Neural cell (in vitro differentiated cells): ENCODE results near the gene PPP1R14B. TPM values are rescaled to one million over a fixed set of nuclear protein-coding genes. Genes with fewer than 3 reads are reported as not detected.

Experiments
- H2AFZ ChIP-seq: fragments of 200-600, 300-800 bp; sonication (generic), shearing (Covaris generic); 2 replicates; pipeline ENCODE4 v1.6.0; 2014; ENCODE audit warnings: low read depth, mild to moderate bottlenecking, antibody characterized with exemption, low read length, moderate library complexity
- H3F3A ChIP-seq: fragments of 200-600 bp; shearing (Covaris generic); 2 replicates; pipeline ENCODE4 v1.6.1; 2016; ENCODE audit warnings: mild to moderate bottlenecking, moderate library complexity, mixed read lengths, antibody characterized with exemption, low read length; ENCODE audit not compliant: insufficient read depth, poor library complexity, severe bottlenecking
- H3K27ac ChIP-seq: fragments of 200-600, 300-800 bp; sonication (generic), shearing (Covaris generic); 2 replicates; pipeline ENCODE4 v1.5.1; 2014; ENCODE audit warnings: mild to moderate bottlenecking, low read length, moderate library complexity
- H3K27me3 ChIP-seq: fragments of 300-800, 200-600 bp; sonication (generic), shearing (Covaris generic); 2 replicates; pipeline ENCODE4 v1.6.0; 2014; ENCODE audit warnings: mild to moderate bottlenecking, low read depth, low read length, moderate library complexity; ENCODE audit not compliant: insufficient read depth
- H3K36me3 ChIP-seq: fragments of 300-800, 200-600 bp; sonication (generic), shearing (Covaris generic); 2 replicates; pipeline ENCODE4 v1.5.1; 2014; ENCODE audit warnings: mild to moderate bottlenecking, antibody characterized with exemption, low read length, moderate library complexity; ENCODE audit not compliant: insufficient read depth
- H3K4me2 ChIP-seq: fragments of 300-800, 200-600 bp; sonication (generic), shearing (Covaris generic); 2 replicates; pipeline ENCODE4 v1.6.0; 2014; ENCODE audit warnings: mild to moderate bottlenecking, low read length
- H3K4me3 ChIP-seq: fragments of 300-800, 200-600 bp; sonication (generic), shearing (Covaris generic); 2 replicates; pipeline ENCODE4 v1.5.1; 2014; ENCODE audit warnings: mild to moderate bottlenecking, low read length, moderate library complexity
- H3K79me2 ChIP-seq: fragments of 200-600 bp; shearing (Covaris generic); replicated peaks from 2 replicates; pipeline ENCODE4 v1.6.0; 2014; ENCODE audit warnings: mild to moderate bottlenecking, low read length, moderate library complexity; ENCODE audit not compliant: insufficient read depth
- H3K9ac ChIP-seq: fragments of 300-800, 200-600 bp; sonication (generic), shearing (Covaris generic); 2 replicates; pipeline ENCODE4 v1.6.1; 2016; ENCODE audit warnings: mild to moderate bottlenecking, low read length, mixed read lengths
- H3K9me2 ChIP-seq: fragments of 200-600 bp; shearing (Covaris generic); 2 replicates; pipeline ENCODE4 v1.6.1; 2016; ENCODE audit warnings: mild to moderate bottlenecking, low read length, mixed read lengths; ENCODE audit not compliant: insufficient read depth
- H3K9me3 ChIP-seq: fragments of 200-600, 300-800 bp; sonication (generic), shearing (Covaris generic); 2 replicates; pipeline ENCODE4 v1.6.1; 2016; ENCODE audit warnings: mild to moderate bottlenecking, mixed run types, low read length, moderate library complexity, mixed read lengths
- H4K20me1 ChIP-seq: fragments of 200-600 bp; shearing (Covaris generic); 2 replicates; pipeline ENCODE4 v1.6.1; 2016; ENCODE audit warnings: mild to moderate bottlenecking, mixed run types; ENCODE audit not compliant: insufficient read depth
- CTCF ChIP-seq: fragments of 450-650 bp; IDR thresholded peaks from 2 replicates; pipeline ENCODE4 v1.5.1; 2014; ENCODE audit warnings: antibody characterized with exemption, mild to moderate bottlenecking, moderate library complexity; ENCODE audit not compliant: poor library complexity, severe bottlenecking
- EP300 ChIP-seq: fragments of 450-650 bp; conservative IDR thresholded peaks from 2 replicates; pipeline ENCODE4 v1.6.1; 2014; ENCODE audit warnings: antibody characterized with exemption, mild to moderate bottlenecking, moderate library complexity; ENCODE audit not compliant: poor library complexity, severe bottlenecking
- EZH2 ChIP-seq: fragments of 200-600, 300-800 bp; shearing (Covaris generic), sonication (generic); IDR thresholded peaks from 2 replicates; pipeline ENCODE4 v1.6.1; 2014; ENCODE audit warnings: antibody characterized with exemption, low read length, borderline replicate concordance, mild to moderate bottlenecking; ENCODE audit not compliant: insufficient read depth, poor library complexity, severe bottlenecking
- MXI1 ChIP-seq: fragments of 450-650 bp; conservative IDR thresholded peaks from 2 replicates; pipeline ENCODE4 v1.6.1; 2014; ENCODE audit warnings: antibody characterized with exemption, mild to moderate bottlenecking; ENCODE audit not compliant: poor library complexity, severe bottlenecking
- POLR2AphosphoS5 ChIP-seq: IDR thresholded peaks from 2 replicates; pipeline ENCODE4 v1.6.1; 2012
- REST ChIP-seq: IDR thresholded peaks from 2 replicates; pipeline ENCODE4 v1.6.1; 2012; ENCODE audit warnings: borderline replicate concordance
- SMC3 ChIP-seq: fragments of 450-650 bp; conservative IDR thresholded peaks from 2 replicates; pipeline ENCODE4 v1.6.1; 2014; ENCODE audit warnings: antibody characterized with exemption, mild to moderate bottlenecking, moderate library complexity; ENCODE audit not compliant: poor library complexity
- TAF1 ChIP-seq: IDR thresholded peaks from 2 replicates; pipeline ENCODE4 v1.6.1; 2012; ENCODE audit warnings: low read depth
- polyA plus RNA-seq: library from polyadenylated mRNA; depleted of rRNA; stranded (reverse); fragments of >200 nt; gene quantifications from 2 replicates; pipeline ENCODE4 v1.2.3, GENCODE V29; 2014

PPP1R14B gene
- polyA plus RNA-seq, 1 donor from 2014 or later, result 400 TPM

DNA sequence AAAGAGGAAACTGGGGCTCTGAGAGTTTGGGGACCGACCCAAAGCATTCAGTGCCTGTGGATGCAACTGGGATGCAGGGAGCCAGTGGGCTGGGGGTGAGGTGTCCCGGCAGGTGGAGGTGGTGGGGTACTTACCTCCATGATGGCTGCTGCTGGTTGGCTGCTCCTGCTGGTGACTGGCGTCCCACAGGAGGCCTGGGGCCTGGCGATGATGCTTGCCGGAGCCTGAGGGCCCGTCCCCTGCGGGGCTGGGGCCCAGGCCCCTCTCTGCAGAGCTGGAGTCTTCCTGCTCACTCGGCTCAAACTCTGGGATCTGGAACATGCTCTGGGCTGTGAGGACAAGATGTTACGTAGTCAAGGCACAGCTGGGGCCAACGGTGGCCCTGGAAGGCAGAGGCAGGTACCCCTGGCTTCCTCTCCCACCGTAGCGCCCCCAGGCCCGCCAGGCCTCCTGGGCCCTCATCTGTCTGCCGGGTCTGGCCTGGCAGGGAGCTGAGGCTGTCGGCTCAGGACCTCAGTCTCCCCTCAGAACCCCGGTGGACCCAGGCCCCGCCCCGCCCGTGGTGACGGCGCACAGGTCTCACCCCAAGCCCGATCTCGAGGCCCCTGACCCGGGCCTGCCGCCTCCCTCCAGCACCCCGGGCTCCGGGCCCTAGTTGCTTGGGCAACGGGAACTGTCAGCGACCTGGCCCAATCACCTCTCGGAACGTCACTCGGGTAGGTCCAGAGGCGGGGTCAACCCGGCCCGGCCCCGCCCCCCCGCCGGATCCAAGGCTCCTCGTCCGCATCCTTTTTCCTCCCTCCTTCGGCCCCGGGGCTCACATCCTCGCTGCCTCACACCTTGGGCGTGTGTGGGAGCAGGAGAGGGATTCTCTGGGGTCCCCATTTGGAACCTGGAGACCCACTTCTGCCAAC lies 37.6 kb upstream of the PPP1R14B start, which contains the start of gene BAD:
TSS of gene BAD (minus strand) at position 618 of the 914 bp plus-strand sequence. CDS start at position 321, 297 bp downstream.
- Histone ChIP-seq H4K20me1 (no peaks in the 10 kb centered on the region), H3F3A (no peaks in the 10 kb centered on the region), H3K79me2 (peaks cover 11% of the 10 kb centered on the region), H3K9me2 (no peaks in the 10 kb centered on the region), H3K27me3 (peaks cover 2% of the 10 kb centered on the region), H3K27ac (peak within 1 kb of the TSS; percentile 92), H3K4me3 (peak within 1 kb of the TSS; percentile 90), H3K9me3 (no peaks in the 10 kb centered on the region), H3K36me3 (no peaks in the 10 kb centered on the region), H3K9ac (peak within 1 kb of the TSS; percentile 93), H3K4me2 (peak within 1 kb of the TSS; percentile 97), H2AFZ (peak within 1 kb of the TSS; percentile 65)
- TF ChIP-seq SMC3 (no peak), REST (peak; percentile 85), EP300 (no peak), POLR2AphosphoS5 (peak; percentile 64), TAF1 (peak; percentile 83), MXI1 (peak; percentile 55)

DNA sequence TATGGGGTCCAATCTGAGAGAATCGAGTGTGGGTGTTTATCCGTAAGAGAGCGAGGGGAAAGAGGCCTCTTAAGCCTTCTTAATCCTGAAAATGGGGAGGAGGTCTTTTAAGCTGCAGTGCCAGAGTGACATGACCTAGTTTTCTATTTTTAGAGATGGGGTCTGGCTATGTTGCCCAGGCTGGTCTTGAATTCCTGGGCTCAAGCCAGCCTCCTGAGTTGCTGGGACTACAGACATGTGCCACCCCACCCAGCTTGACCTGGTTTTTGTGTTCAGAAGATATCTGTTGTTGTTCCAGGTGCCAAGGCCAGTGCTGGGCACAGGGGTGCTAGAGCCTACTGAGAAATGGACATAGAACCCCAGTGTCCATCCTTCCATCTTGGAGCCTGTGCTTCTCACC lies 36.3 kb upstream of the PPP1R14B start:
- Histone ChIP-seq H3K4me3 (peak overlapping the region; percentile 90), H3K79me2 (peaks cover 11% of the 10 kb centered on the region), H4K20me1 (no peaks in the 10 kb centered on the region), H3K9me2 (no peaks in the 10 kb centered on the region), H3K36me3 (no peaks in the 10 kb centered on the region), H3K9ac (peak overlapping the region; percentile 93), H2AFZ (no peak overlapping the region), H3K27ac (no peak overlapping the region), H3F3A (no peaks in the 10 kb centered on the region), H3K27me3 (no peaks in the 10 kb centered on the region), H3K4me2 (no peak overlapping the region), H3K9me3 (no peaks in the 10 kb centered on the region)
- TF ChIP-seq TAF1 (no peak), EZH2 (no peak), MXI1 (no peak), POLR2AphosphoS5 (no peak), CTCF (no peak)
